WTC11 (cell line): ENCODE measurements around the gene NOTUM.

Experiments used
- ATF3 ChIP-seq: sonication (generic); formaldehyde crosslinking; conservative IDR thresholded peaks from 2 replicates; pipeline ENCODE4 v1.8.1; 2022; ENCODE audit warnings: mild to moderate bottlenecking, missing genetic modification reagents
- NFYB ChIP-seq: sonication (generic); formaldehyde crosslinking; conservative IDR thresholded peaks from 2 replicates; pipeline ENCODE4 v1.8.0; 2022; ENCODE audit warnings: low read depth, missing genetic modification reagents
- NR1H2 ChIP-seq: sonication (generic); formaldehyde crosslinking; IDR thresholded peaks from 2 replicates; pipeline ENCODE4 v1.9.0; 2021; ENCODE audit warnings: mild to moderate bottlenecking, moderate library complexity, missing genetic modification reagents
- PREB ChIP-seq: sonication (generic); formaldehyde crosslinking; IDR thresholded peaks from 2 replicates; pipeline ENCODE4 v1.8.1; 2022; ENCODE audit warnings: mild to moderate bottlenecking, missing genetic modification reagents, moderate library complexity, borderline replicate concordance
- SMAD3 ChIP-seq: sonication (generic); formaldehyde crosslinking; IDR thresholded peaks from 2 replicates; pipeline ENCODE4 v1.8.0; 2022; ENCODE audit warnings: missing genetic modification reagents, mild to moderate bottlenecking, borderline replicate concordance
- SP1 ChIP-seq: sonication (generic); formaldehyde crosslinking; conservative IDR thresholded peaks from 2 replicates; pipeline ENCODE4 v1.8.1; 2022; ENCODE audit warnings: missing genetic modification reagents
- STAT6 ChIP-seq: sonication (generic); formaldehyde crosslinking; conservative IDR thresholded peaks from 2 replicates; pipeline ENCODE4 v1.8.1; 2023; ENCODE audit warnings: mild to moderate bottlenecking, low read depth, missing genetic modification reagents, moderate library complexity
- USF1 ChIP-seq: sonication (generic); formaldehyde crosslinking; IDR thresholded peaks from 2 replicates; pipeline ENCODE4 v1.8.0; 2022; ENCODE audit warnings: mild to moderate bottlenecking, missing genetic modification reagents
- ZNF263 ChIP-seq: sonication (generic); formaldehyde crosslinking; IDR thresholded peaks from 2 replicates; pipeline ENCODE4 v1.8.1; 2022; ENCODE audit warnings: low read depth, mild to moderate bottlenecking, moderate library complexity, missing genetic modification reagents
- ZNF317 ChIP-seq: sonication (generic); formaldehyde crosslinking; IDR thresholded peaks from 2 replicates; pipeline ENCODE4 v1.8.1; 2023; ENCODE audit warnings: low read depth, mild to moderate bottlenecking, moderate library complexity, missing genetic modification reagents, borderline replicate concordance
- TF ChIP-seq, protein P1 (sequence below): sonication (generic); formaldehyde crosslinking; IDR thresholded peaks from 2 replicates; pipeline ENCODE4 v1.8.0; 2023; ENCODE audit warnings: missing genetic modification reagents, mild to moderate bottlenecking, borderline replicate concordance
- TF ChIP-seq, protein P2 (sequence below): fragments of 200-600 bp; IDR thresholded peaks from 2 replicates; pipeline ENCODE4 v1.8.0; 2022; ENCODE audit warnings: antibody characterized with exemption

DNA sequence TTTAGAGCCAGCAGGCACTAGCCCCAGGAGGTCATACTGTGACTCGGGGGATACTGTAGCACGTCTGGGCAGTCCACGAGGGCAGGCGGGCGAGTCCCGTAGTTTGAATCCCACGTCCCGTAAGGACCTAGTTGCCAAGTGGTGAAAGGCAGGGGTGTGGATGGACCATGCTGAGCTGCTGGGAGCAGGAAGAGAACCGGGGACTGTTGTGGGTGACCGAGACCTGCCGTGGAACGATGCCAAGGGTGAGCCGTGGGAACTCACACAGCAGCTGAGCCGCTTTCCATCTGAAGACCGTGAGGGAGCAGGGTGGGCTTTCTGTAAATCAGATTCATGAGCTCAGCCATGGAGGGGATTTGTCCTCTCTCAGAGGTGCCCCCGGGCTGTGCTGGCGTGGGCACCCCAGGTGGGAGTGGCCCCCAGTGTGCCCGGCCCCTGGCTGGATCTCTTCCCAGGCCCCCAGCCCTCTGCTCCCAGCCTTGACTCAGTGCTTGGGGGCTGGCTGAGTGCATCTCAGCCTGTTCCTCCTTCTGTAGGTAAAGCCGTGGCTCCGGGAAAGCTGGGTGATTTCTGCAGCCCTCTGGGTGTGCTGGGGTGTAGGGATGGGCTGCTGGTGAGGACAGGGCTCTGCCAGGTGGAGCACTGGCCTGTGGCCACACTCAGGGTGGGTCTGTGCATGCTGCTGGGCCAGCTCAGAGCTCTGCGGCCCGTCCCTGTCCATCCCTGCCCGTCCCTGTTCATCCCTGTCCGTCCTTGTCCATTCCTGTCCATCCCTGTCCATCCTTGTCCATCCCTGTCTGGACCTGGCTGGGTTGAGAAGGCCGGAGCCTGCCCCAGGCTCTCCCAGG lies 30.1 kb upstream of the NOTUM start:
- TF ChIP-seq, protein P1, sequence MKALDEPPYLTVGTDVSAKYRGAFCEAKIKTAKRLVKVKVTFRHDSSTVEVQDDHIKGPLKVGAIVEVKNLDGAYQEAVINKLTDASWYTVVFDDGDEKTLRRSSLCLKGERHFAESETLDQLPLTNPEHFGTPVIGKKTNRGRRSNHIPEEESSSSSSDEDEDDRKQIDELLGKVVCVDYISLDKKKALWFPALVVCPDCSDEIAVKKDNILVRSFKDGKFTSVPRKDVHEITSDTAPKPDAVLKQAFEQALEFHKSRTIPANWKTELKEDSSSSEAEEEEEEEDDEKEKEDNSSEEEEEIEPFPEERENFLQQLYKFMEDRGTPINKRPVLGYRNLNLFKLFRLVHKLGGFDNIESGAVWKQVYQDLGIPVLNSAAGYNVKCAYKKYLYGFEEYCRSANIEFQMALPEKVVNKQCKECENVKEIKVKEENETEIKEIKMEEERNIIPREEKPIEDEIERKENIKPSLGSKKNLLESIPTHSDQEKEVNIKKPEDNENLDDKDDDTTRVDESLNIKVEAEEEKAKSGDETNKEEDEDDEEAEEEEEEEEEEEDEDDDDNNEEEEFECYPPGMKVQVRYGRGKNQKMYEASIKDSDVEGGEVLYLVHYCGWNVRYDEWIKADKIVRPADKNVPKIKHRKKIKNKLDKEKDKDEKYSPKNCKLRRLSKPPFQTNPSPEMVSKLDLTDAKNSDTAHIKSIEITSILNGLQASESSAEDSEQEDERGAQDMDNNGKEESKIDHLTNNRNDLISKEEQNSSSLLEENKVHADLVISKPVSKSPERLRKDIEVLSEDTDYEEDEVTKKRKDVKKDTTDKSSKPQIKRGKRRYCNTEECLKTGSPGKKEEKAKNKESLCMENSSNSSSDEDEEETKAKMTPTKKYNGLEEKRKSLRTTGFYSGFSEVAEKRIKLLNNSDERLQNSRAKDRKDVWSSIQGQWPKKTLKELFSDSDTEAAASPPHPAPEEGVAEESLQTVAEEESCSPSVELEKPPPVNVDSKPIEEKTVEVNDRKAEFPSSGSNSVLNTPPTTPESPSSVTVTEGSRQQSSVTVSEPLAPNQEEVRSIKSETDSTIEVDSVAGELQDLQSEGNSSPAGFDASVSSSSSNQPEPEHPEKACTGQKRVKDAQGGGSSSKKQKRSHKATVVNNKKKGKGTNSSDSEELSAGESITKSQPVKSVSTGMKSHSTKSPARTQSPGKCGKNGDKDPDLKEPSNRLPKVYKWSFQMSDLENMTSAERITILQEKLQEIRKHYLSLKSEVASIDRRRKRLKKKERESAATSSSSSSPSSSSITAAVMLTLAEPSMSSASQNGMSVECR (CRISPR knock-in tag) = no peak
- TF ChIP-seq USF1 (CRISPR knock-in tag) = no peak
- no peak for TF ChIP-seq NR1H2 (CRISPR knock-in tag)
- no peak for TF ChIP-seq SP1 (CRISPR knock-in tag)
- TF ChIP-seq, protein P2, sequence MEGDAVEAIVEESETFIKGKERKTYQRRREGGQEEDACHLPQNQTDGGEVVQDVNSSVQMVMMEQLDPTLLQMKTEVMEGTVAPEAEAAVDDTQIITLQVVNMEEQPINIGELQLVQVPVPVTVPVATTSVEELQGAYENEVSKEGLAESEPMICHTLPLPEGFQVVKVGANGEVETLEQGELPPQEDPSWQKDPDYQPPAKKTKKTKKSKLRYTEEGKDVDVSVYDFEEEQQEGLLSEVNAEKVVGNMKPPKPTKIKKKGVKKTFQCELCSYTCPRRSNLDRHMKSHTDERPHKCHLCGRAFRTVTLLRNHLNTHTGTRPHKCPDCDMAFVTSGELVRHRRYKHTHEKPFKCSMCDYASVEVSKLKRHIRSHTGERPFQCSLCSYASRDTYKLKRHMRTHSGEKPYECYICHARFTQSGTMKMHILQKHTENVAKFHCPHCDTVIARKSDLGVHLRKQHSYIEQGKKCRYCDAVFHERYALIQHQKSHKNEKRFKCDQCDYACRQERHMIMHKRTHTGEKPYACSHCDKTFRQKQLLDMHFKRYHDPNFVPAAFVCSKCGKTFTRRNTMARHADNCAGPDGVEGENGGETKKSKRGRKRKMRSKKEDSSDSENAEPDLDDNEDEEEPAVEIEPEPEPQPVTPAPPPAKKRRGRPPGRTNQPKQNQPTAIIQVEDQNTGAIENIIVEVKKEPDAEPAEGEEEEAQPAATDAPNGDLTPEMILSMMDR = no peak
- no peak for TF ChIP-seq STAT6 (CRISPR knock-in tag)
- no peak for TF ChIP-seq PREB (CRISPR knock-in tag)
- TF ChIP-seq ZNF317 (CRISPR knock-in tag) = no peak
- no peak for TF ChIP-seq SMAD3
- no peak for TF ChIP-seq ATF3
- no peak for TF ChIP-seq NFYB (CRISPR knock-in tag)
- TF ChIP-seq ZNF263 (CRISPR knock-in tag) = no peak
